Inferior parietal cortex (tissue), 1 donor: Measurements from ENCODE around the gene AFF3.
A peak's percentile ranks its signal among the peaks of the same experiment; 100 is the strongest.

Experiments
- DNase-seq: peaks from one replicate; pipeline ENCODE4 v3.0.0-alpha.2; 2016; ENCODE audit errors: extremely low spot score

The AFF3 gene

GRCh38 chr2:99607861-99608491 is 534.4 kb downstream of the AFF3 start:
- no peak for DNase-seq

GRCh38 chr2:99607454-99607853 is 534.9 kb downstream of the AFF3 start:
- DNase-seq, result no peak

GRCh38 chr2:99605036-99605435 is 537.4 kb downstream of the AFF3 start:
- no peak for DNase-seq

GRCh38 chr2:99602476-99602875 is 539.9 kb downstream of the AFF3 start:
- DNase-seq, result no peak

GRCh38 chr2:99600981-99601651 is 541.3 kb downstream of the AFF3 start:
- no peak for DNase-seq

GRCh38 chr2:99598441-99598840 is 543.9 kb downstream of the AFF3 start:
- DNase-seq, result peak; percentile 27

- no peak for DNase-seq
Measured at GRCh38 chr2:99597616-99598015, 544.8 kb downstream of the AFF3 start.

- DNase-seq, result no peak
Measured at GRCh38 chr2:99595373-99595772, 547.0 kb downstream of the AFF3 start.

GRCh38 chr2:99593692-99594427 is 548.5 kb downstream of the AFF3 start:
- DNase-seq, result no peak

- DNase-seq, result no peak
Measured at GRCh38 chr2:99576775-99577174, 565.6 kb downstream of the AFF3 start.

GRCh38 chr2:99573634-99574251 is 568.6 kb downstream of the AFF3 start:
- DNase-seq, result no peak

GRCh38 chr2:99572373-99573164 is 569.8 kb downstream of the AFF3 start:
- peak; percentile 66 for DNase-seq

- no peak for DNase-seq
Measured at GRCh38 chr2:99571954-99572353, 570.4 kb downstream of the AFF3 start.

- DNase-seq, result no peak
Measured at GRCh38 chr2:99571533-99571932, 570.9 kb downstream of the AFF3 start.

GRCh38 chr2:99571021-99571420 is 571.4 kb downstream of the AFF3 start:
- DNase-seq, result no peak

- DNase-seq, result no peak
Measured at GRCh38 chr2:99569386-99569785, 573.0 kb downstream of the AFF3 start.

GRCh38 chr2:99565227-99565626 is 577.2 kb downstream of the AFF3 start:
- DNase-seq, result no peak

GRCh38 chr2:99562516-99562915 is 579.9 kb downstream of the AFF3 start:
- no peak for DNase-seq

GRCh38 chr2:99561804-99562203 is 580.6 kb downstream of the AFF3 start:
- no peak for DNase-seq

- DNase-seq, result peak; percentile 87
Measured at GRCh38 chr2:99559075-99559662, 583.2 kb downstream of the AFF3 start.

- DNase-seq, result no peak
Measured at GRCh38 chr2:99555404-99555803, 587.0 kb downstream of the AFF3 start.
